GM18909 (cell line): Measurements from ENCODE around the gene ASGR2.

Experiments
- ATAC-seq: cut with Tn5 transposase; IDR thresholded peaks from one replicate; pipeline ENCODE4 v1.9.1; 2021; ENCODE audit warnings: mild to moderate bottlenecking; ENCODE audit not compliant: unreplicated experiment, poor library complexity

The ASGR2 gene

GRCh38 chr17:7070712-7071111 lies 43.9 kb downstream of the ASGR2 start:
- no peak for ATAC-seq

DNA sequence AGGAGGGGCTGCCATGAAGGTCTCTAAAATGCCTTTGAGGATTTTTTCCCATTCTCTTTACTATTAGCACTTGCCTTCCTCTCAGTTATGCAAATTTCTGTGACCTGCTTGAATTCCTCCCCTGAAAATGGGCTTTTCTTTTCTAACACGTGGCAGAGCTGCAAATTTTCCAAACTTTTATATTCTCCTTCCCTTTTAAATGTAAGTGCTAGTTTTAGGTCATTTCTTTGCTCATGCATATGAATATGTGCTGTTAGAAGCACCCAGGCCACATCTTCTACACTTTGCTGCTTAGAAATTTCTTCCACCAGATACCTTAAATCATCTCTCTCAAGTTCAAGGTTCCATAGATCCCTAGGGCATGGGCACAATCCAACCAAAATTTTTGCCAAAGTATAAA lies 46.4 kb downstream of the ASGR2 start:
- no peak for ATAC-seq

GRCh38 chr17:7067198-7067597 lies 47.4 kb downstream of the ASGR2 start:
- ATAC-seq: no peak

DNA sequence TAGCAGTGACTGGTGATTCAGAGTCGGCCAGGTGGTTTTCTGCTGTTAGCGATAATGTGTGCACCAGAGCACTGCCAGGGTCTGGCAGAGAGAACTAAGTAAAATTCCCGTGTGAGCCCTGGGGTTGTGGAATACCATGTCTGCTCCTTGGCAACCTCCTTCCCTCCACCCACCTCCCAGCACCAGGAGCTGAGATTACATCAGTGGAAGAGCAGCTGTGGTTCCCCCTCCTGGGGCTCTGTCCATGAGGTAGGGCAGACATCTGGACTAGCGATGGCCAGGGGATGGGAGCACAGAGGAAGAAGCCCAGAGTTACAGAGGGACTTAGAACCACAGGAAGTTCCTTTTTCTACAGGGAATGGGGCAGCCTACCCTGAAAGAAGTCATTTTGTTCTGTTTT lies 50.4 kb downstream of the ASGR2 start:
- no peak for ATAC-seq

DNA sequence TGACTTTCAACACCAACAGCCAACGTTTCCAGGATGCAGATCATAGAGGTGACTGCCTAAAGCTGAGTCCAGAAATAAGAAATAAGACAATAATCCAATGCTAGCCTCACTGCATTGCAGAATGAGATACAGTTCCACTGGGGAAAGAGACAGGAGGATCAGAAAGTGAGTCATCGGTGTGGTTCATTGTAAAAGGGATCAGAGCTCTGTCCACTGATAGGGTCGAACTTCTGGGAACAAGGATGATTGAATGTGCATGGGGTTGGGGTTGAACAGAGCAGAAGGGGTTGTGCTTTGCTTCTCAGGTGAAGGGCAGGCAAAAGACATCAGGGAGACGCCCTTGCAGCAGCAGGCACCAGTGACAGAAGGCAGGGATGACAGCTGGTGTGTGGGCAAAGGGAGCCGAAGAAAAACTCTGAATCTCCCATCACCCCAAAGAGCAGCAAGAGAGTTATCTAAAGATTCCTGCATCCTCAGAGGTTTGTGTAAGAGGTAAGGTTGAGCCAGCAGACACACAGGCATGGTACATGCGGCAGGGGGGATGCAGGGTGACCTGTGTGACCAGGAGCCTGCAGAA lies 51.0 kb downstream of the ASGR2 start:
- ATAC-seq: no peak

- ATAC-seq: no peak
These were observed 54.3 kb downstream of the ASGR2 start for GRCh38 chr17:7060165-7060891.

DNA sequence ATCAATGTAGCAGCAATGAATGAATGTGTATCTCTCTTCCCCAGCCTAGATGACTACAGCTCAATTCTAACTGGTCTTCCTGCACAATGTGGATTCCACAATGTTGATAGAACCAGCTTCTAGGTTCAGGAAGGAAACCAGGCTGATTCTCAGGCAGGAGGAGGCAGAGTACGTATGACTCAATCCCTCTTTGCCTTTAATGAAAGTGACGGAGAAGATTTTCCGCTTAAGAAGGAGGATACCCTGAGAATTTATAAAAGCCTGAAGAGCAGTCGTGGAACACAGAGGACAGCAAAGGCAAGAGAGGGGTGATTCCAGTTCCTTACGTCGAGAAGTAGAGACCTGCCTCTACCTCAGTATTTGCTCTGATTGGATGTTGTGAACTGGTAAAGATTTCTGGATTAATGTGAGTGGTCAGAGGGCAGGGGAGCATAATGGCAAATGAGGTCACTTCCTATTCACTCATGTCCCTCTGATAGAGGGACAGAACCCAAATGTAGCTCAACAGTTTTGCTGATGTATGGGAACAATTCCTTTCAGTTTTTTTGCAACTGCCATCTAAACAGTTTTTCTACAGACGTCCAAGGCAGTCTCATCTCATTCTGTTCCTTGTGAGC lies 55.7 kb downstream of the ASGR2 start:
- no peak for ATAC-seq

GRCh38 chr17:7056386-7056785 lies 58.2 kb downstream of the ASGR2 start:
- no peak for ATAC-seq
